Tibial nerve (tissue), 4 donors: ENCODE results near the gene CDKN3.

Source experiments
- CTCF ChIP-seq, 5 experiments: fragments of 200-600 bp in 3 of 5; fragments of 450-650 bp in 2 of 5; sonication (generic) in 3 of 5; IDR thresholded peaks; one replicate each; pipeline ENCODE4 v1.5.1; 2016 to 2019; ENCODE audit warnings: antibody characterized with exemption in 5 of 5, mild to moderate bottlenecking in 3 of 5, moderate library complexity in 2 of 5
- EP300 ChIP-seq, 2 donors: sonication (generic); formaldehyde crosslinking; IDR thresholded peaks; one replicate each; pipeline ENCODE4 v1.6.1; 2017; ENCODE audit warnings: antibody characterized with exemption in 2 of 2, mild to moderate bottlenecking in 1 of 2
- POLR2A ChIP-seq, 2 donors: fragments of 450-650 bp; IDR thresholded peaks; one replicate each; pipeline ENCODE4 v1.6.1; 2017; ENCODE audit warnings: antibody characterized with exemption in 2 of 2, mild to moderate bottlenecking in 2 of 2, moderate library complexity in 2 of 2

GRCh38 chr14:54354096-54354495 lies 42.7 kb upstream of the CDKN3 start:
- TF ChIP-seq CTCF (IDR thresholded peaks at IDR 0.05) (no peak), EP300 (IDR thresholded peaks at IDR 0.05) (no peak), POLR2A (IDR thresholded peaks at IDR 0.05) (no peak)
